Measurements from ENCODE around the gene GRM7. TPM values are rescaled to one million over a fixed set of nuclear protein-coding genes. Genes with fewer than 3 reads are reported as not detected.

Gene GRM7
- total and polyA plus RNA-seq, 4 donors = 0.08 to 0.33 TPM; not detected in 2

- Histone ChIP-seq H3K4me3 (ENCODE audit: low read depth in 1 of 3, low read length in 3 of 3) (no peak overlapping the region), H3K36me3 (ENCODE audit: control insufficient read depth in 4 of 4, insufficient read depth in 3 of 4, low read depth in 1 of 4, low read length in 3 of 4) (no peaks in the 10 kb centered on the region), H3K27ac (ENCODE audit: low read depth in 1 of 2, low read length in 2 of 2) (no peak overlapping the region), H3K9ac (ENCODE audit: low read depth in 1 of 2, low read length in 2 of 2) (no peak overlapping the region), H3K27me3 (ENCODE audit: control insufficient read depth in 4 of 4, insufficient read depth in 4 of 4, low read length in 3 of 4) (peaks cover 0 to 3% (median 0%) of the 10 kb centered on the region in 4 donors), H3K9me3 (ENCODE audit: control insufficient read depth in 4 of 4, low read length in 3 of 4) (no peaks in the 10 kb centered on the region), H3K4me1 (ENCODE audit: control insufficient read depth in 4 of 4, insufficient read depth in 4 of 4, low read length in 3 of 4) (no peaks in the 10 kb centered on the region)
- 58% methylated on average over 8 of the region's 8 CpGs for WGBS
- no peak for DNase-seq (ENCODE audit: low spot score)
- peak; percentile 58 to 75 for TF ChIP-seq RAD21 (IDR thresholded peaks at IDR 0.05)
- TF ChIP-seq, protein P1, sequence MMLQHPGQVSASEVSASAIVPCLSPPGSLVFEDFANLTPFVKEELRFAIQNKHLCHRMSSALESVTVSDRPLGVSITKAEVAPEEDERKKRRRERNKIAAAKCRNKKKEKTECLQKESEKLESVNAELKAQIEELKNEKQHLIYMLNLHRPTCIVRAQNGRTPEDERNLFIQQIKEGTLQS (IDR thresholded peaks at IDR 0.05) = no peak
- peak; percentile 38 for TF ChIP-seq CTCF (IDR thresholded peaks at IDR 0.05; ENCODE audit: low read depth, low read length, missing input control)
These were observed 283.9 kb downstream of the GRM7 start for GRCh38 chr3:7144697-7145308.

DNA sequence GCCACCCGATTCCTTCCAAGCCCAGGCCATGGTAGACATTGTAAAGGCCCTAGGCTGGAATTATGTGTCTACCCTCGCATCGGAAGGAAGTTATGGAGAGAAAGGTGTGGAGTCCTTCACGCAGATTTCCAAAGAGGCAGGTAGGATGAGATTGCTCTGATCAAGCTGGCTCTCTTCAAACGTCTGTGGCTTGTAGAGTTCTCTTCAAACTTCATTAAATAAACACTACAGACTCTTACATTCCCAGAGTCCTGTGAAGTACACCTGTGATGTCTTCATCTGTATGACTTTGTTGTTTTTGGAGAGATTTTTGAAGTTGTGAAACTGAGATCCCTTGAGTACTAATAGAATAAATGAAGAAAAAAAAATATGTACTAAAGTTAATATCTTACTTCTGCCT, 285.6 kb downstream of the GRM7 start:
- DNase-seq (ENCODE audit: low spot score) = no peak
- 78% methylated on average over 5 of the region's 5 CpGs for WGBS
- Histone ChIP-seq H3K27ac (ENCODE audit: low read depth in 1 of 2, low read length in 2 of 2) (no peak overlapping the region), H3K4me3 (ENCODE audit: low read depth in 1 of 3, low read length in 3 of 3) (no peak overlapping the region), H3K4me1 (ENCODE audit: control insufficient read depth in 4 of 4, insufficient read depth in 4 of 4, low read length in 3 of 4) (no peaks in the 10 kb centered on the region), H3K27me3 (ENCODE audit: control insufficient read depth in 4 of 4, insufficient read depth in 4 of 4, low read length in 3 of 4) (peaks cover 0 to 3% (median 0%) of the 10 kb centered on the region in 4 donors), H3K9me3 (ENCODE audit: control insufficient read depth in 4 of 4, low read length in 3 of 4) (no peaks in the 10 kb centered on the region), H3K9ac (ENCODE audit: low read depth in 1 of 2, low read length in 2 of 2) (no peak overlapping the region), H3K36me3 (ENCODE audit: control insufficient read depth in 4 of 4, insufficient read depth in 3 of 4, low read depth in 1 of 4, low read length in 3 of 4) (no peaks in the 10 kb centered on the region)
- no peak for TF ChIP-seq RAD21 (IDR thresholded peaks at IDR 0.05)
- TF ChIP-seq, protein P2, sequence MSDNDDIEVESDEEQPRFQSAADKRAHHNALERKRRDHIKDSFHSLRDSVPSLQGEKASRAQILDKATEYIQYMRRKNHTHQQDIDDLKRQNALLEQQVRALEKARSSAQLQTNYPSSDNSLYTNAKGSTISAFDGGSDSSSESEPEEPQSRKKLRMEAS (IDR thresholded peaks at IDR 0.05) = no peak
- no peak for TF ChIP-seq FOXA1 (IDR thresholded peaks at IDR 0.05)
- TF ChIP-seq TAF1 (conservative IDR thresholded peaks at IDR 0.05) = no peak
- TF ChIP-seq, protein P3, sequence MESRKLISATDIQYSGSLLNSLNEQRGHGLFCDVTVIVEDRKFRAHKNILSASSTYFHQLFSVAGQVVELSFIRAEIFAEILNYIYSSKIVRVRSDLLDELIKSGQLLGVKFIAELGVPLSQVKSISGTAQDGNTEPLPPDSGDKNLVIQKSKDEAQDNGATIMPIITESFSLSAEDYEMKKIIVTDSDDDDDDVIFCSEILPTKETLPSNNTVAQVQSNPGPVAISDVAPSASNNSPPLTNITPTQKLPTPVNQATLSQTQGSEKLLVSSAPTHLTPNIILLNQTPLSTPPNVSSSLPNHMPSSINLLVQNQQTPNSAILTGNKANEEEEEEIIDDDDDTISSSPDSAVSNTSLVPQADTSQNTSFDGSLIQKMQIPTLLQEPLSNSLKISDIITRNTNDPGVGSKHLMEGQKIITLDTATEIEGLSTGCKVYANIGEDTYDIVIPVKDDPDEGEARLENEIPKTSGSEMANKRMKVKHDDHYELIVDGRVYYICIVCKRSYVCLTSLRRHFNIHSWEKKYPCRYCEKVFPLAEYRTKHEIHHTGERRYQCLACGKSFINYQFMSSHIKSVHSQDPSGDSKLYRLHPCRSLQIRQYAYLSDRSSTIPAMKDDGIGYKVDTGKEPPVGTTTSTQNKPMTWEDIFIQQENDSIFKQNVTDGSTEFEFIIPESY (IDR thresholded peaks at IDR 0.05) = no peak
- no peak for TF ChIP-seq FOXA2 (IDR thresholded peaks at IDR 0.05)
- no peak for TF ChIP-seq HNF4A (conservative IDR thresholded peaks at IDR 0.05)
- no peak for TF ChIP-seq CTCF (IDR thresholded peaks at IDR 0.05; ENCODE audit: low read depth, low read length, missing input control)

- H3K27me3 ChIP-seq (ENCODE audit: control insufficient read depth in 4 of 4, insufficient read depth in 4 of 4, low read length in 3 of 4) = no peaks in the 10 kb centered on the region
- WGBS = 91% methylated on average over 2 of the region's 2 CpGs
- TF ChIP-seq, protein P4, sequence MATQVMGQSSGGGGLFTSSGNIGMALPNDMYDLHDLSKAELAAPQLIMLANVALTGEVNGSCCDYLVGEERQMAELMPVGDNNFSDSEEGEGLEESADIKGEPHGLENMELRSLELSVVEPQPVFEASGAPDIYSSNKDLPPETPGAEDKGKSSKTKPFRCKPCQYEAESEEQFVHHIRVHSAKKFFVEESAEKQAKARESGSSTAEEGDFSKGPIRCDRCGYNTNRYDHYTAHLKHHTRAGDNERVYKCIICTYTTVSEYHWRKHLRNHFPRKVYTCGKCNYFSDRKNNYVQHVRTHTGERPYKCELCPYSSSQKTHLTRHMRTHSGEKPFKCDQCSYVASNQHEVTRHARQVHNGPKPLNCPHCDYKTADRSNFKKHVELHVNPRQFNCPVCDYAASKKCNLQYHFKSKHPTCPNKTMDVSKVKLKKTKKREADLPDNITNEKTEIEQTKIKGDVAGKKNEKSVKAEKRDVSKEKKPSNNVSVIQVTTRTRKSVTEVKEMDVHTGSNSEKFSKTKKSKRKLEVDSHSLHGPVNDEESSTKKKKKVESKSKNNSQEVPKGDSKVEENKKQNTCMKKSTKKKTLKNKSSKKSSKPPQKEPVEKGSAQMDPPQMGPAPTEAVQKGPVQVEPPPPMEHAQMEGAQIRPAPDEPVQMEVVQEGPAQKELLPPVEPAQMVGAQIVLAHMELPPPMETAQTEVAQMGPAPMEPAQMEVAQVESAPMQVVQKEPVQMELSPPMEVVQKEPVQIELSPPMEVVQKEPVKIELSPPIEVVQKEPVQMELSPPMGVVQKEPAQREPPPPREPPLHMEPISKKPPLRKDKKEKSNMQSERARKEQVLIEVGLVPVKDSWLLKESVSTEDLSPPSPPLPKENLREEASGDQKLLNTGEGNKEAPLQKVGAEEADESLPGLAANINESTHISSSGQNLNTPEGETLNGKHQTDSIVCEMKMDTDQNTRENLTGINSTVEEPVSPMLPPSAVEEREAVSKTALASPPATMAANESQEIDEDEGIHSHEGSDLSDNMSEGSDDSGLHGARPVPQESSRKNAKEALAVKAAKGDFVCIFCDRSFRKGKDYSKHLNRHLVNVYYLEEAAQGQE (IDR thresholded peaks at IDR 0.05) = no peak
- TF ChIP-seq CTCF (IDR thresholded peaks at IDR 0.05; ENCODE audit: low read depth, low read length, missing input control) (no peak), YY1 (IDR thresholded peaks at IDR 0.05) (no peak), FOXA2 (IDR thresholded peaks at IDR 0.05) (no peak), RAD21 (IDR thresholded peaks at IDR 0.05) (no peak), NR2F2 (IDR thresholded peaks at IDR 0.05) (no peak), JUND (IDR thresholded peaks at IDR 0.05) (no peak)
- TF ChIP-seq, protein P1 (IDR thresholded peaks at IDR 0.05) = no peak
These were observed 297.6 kb downstream of the GRM7 start for GRCh38 chr3:7158516-7158915.

More at GRCh38 chr3:7158516-7158915, 297.6 kb downstream of the GRM7 start:
- Histone ChIP-seq H3K9me3 (ENCODE audit: control insufficient read depth in 4 of 4, low read length in 3 of 4) (no peaks in the 10 kb centered on the region), H3K9ac (ENCODE audit: low read depth in 1 of 2, low read length in 2 of 2) (no peak overlapping the region), H3K36me3 (ENCODE audit: control insufficient read depth in 4 of 4, insufficient read depth in 3 of 4, low read depth in 1 of 4, low read length in 3 of 4) (no peaks in the 10 kb centered on the region), H3K4me1 (ENCODE audit: control insufficient read depth in 4 of 4, insufficient read depth in 4 of 4, low read length in 3 of 4) (no peaks in the 10 kb centered on the region), H3K27ac (ENCODE audit: low read depth in 1 of 2, low read length in 2 of 2) (no peak overlapping the region), H3K4me3 (ENCODE audit: low read depth in 1 of 3, low read length in 3 of 3) (no peak overlapping the region)
- no peak for DNase-seq (ENCODE audit: low spot score)

All from liver (tissue), 9 donors.